SK-N-SH (cell line): ENCODE results near the gene DOC2A. TPM values are rescaled to one million over a fixed set of nuclear protein-coding genes. Genes with fewer than 3 reads are reported as not detected.

Experiments used
- CTCF ChIA-PET: fragments of 300-600, 350-600 bp; formaldehyde crosslinking; extraction: SDS; loops from one replicate; lab custom pipeline; 2021; lab: Yijun Ruan, JAX
- POLR2A ChIA-PET: fragments of 350-600 bp; sonication (Branson Sonifier 250); formaldehyde crosslinking; extraction: SDS; loops from one replicate; lab custom pipeline; 2020; ENCODE audit warnings: antibody characterized with exemption, inconsistent platforms; lab: Yijun Ruan, JAX
- DNase-seq: peaks from one replicate; pipeline ENCODE4 v3.0.0; 2012
- H2AFZ ChIP-seq: fragments of 200-600 bp; sonication (generic); 2 replicates; pipeline ENCODE4 v1.8.1; 2016; ENCODE audit warnings: antibody characterized with exemption, mild to moderate bottlenecking, low read depth
- H3F3A ChIP-seq: fragments of 200-600 bp; sonication (generic); replicated peaks from 2 replicates; pipeline ENCODE3; 2016; ENCODE audit warnings: antibody characterized with exemption, mild to moderate bottlenecking; ENCODE audit not compliant: insufficient read depth
- H3K27ac ChIP-seq, 2 experiments: fragments of 200-500 bp in 1 of 2; fragments of 200-600 bp in 1 of 2; sonication (Bioruptor generic) in 1 of 2; sonication (generic), shearing (Covaris generic) in 1 of 2; 2 replicates each; pipeline versions ENCODE4 v1.5.1 to v1.6.1; 2014 to 2016; ENCODE audit warnings: low read depth in 2 of 2, inconsistent platforms in 1 of 2, low read length in 1 of 2, mild to moderate bottlenecking in 1 of 2, mixed read lengths in 1 of 2
- H3K27me3 ChIP-seq: fragments of 200-600 bp; sonication (generic), shearing (Covaris generic); 2 replicates; pipeline ENCODE4 v1.6.1; 2016; ENCODE audit warnings: mixed run types; ENCODE audit not compliant: insufficient read depth
- H3K36me3 ChIP-seq, 2 experiments: fragments of 200-500 bp in 1 of 2; fragments of 200-600 bp in 1 of 2; sonication (Bioruptor generic) in 1 of 2; sonication (generic) in 1 of 2; replicated peaks in 1 of 2; 2 replicates each; pipeline versions ENCODE3 to v1.5.1; 2014 to 2016; ENCODE audit warnings: low read length in 1 of 2, mild to moderate bottlenecking in 1 of 2; ENCODE audit not compliant: insufficient read depth in 2 of 2, control insufficient read depth in 1 of 2
- H3K4me1 ChIP-seq, 2 experiments: fragments of 200-500 bp in 1 of 2; fragments of 200-600 bp in 1 of 2; sonication (Bioruptor generic) in 1 of 2; sonication (generic), shearing (Covaris generic) in 1 of 2; 2 replicates each; pipeline versions ENCODE4 v1.5.1 to v1.6.1; 2014 to 2016; ENCODE audit warnings: low read depth in 1 of 2, low read length in 1 of 2, mixed run types in 1 of 2; ENCODE audit not compliant: insufficient read depth in 2 of 2, control insufficient read depth in 1 of 2
- H3K4me2 ChIP-seq: fragments of 200-600 bp; sonication (generic), shearing (Covaris generic); 2 replicates; pipeline ENCODE4 v1.6.1; 2017; ENCODE audit warnings: mixed run types
- H3K4me3 ChIP-seq, 2 experiments: fragments of 200-500 bp in 1 of 2; fragments of 200-600 bp in 1 of 2; sonication (Bioruptor generic) in 1 of 2; sonication (generic), shearing (Covaris generic) in 1 of 2; 2 replicates each; pipeline versions ENCODE4 v1.5.1 to v1.8.1; 2014 to 2016; ENCODE audit warnings: low read depth in 2 of 2, inconsistent platforms in 1 of 2, low read length in 1 of 2, mild to moderate bottlenecking in 1 of 2, mixed read lengths in 1 of 2, moderate library complexity in 1 of 2
- H3K79me2 ChIP-seq: fragments of 200-600 bp; sonication (generic); 2 replicates; pipeline ENCODE4 v1.8.1; 2017; ENCODE audit warnings: mild to moderate bottlenecking; ENCODE audit not compliant: insufficient read depth
- H3K9ac ChIP-seq: fragments of 200-600 bp; sonication (generic); 2 replicates; pipeline ENCODE4 v1.6.1; 2017; ENCODE audit warnings: mixed run types
- H3K9me2 ChIP-seq: fragments of 200-600 bp; sonication (generic); 2 replicates; pipeline ENCODE4 v1.6.1; 2017; ENCODE audit warnings: mixed run types
- H3K9me3 ChIP-seq: fragments of 200-600 bp; sonication (generic); 2 replicates; pipeline ENCODE4 v1.6.1; 2017; ENCODE audit warnings: mixed run types, mild to moderate bottlenecking, moderate library complexity
- H4K20me1 ChIP-seq: fragments of 200-600 bp; sonication (generic); 2 replicates; pipeline ENCODE4 v1.6.1; 2017; ENCODE audit warnings: mild to moderate bottlenecking, mixed run types; ENCODE audit not compliant: insufficient read depth
- CHD2 ChIP-seq: fragments of 150-350 bp; IDR thresholded peaks from 2 replicates; pipeline ENCODE4 v1.6.1; 2018; ENCODE audit warnings: low read length; ENCODE audit not compliant: partially characterized antibody
- ELF1 ChIP-seq: IDR thresholded peaks from 2 replicates; pipeline ENCODE4 v1.4.0; 2012
- EZH2phosphoT487 ChIP-seq: fragments of 200-600 bp; sonication (generic); IDR thresholded peaks from 2 replicates; pipeline ENCODE4 v1.6.1; 2017; ENCODE audit warnings: low read depth, mixed run types, mild to moderate bottlenecking, antibody characterized with exemption, moderate library complexity, borderline replicate concordance
- FOXM1 ChIP-seq: IDR thresholded peaks from 2 replicates; pipeline ENCODE4 v1.4.0; 2012; ENCODE audit warnings: low read depth, mild to moderate bottlenecking
- GABPA ChIP-seq: IDR thresholded peaks from 2 replicates; pipeline ENCODE4 v1.4.0; 2012; ENCODE audit warnings: low read depth, mild to moderate bottlenecking
- MXI1 ChIP-seq: IDR thresholded peaks from 2 replicates; pipeline ENCODE4 v1.6.1; 2012; ENCODE audit warnings: mild to moderate bottlenecking, low read depth, low read length, improper control_type of control experiment
- RAD21 ChIP-seq: IDR thresholded peaks from 2 replicates; pipeline ENCODE4 v1.6.1; 2012; ENCODE audit warnings: mild to moderate bottlenecking, low read length
- REST ChIP-seq: IDR thresholded peaks from 2 replicates; pipeline ENCODE4 v1.6.1; 2012; ENCODE audit warnings: mild to moderate bottlenecking, low read depth, low read length, moderate library complexity
- RFX5 ChIP-seq: IDR thresholded peaks from 2 replicates; pipeline ENCODE4 v1.6.1; 2012; ENCODE audit warnings: mild to moderate bottlenecking, improper control_type of control experiment, low read length
- SIN3A ChIP-seq: IDR thresholded peaks from 2 replicates; pipeline ENCODE4 v1.6.1; 2012; ENCODE audit warnings: low read depth, mild to moderate bottlenecking, low read length, moderate library complexity, borderline replicate concordance
- SMC3 ChIP-seq: IDR thresholded peaks from 2 replicates; pipeline ENCODE4 v1.6.1; 2012; ENCODE audit warnings: low read depth, low read length, improper control_type of control experiment
- TAF1 ChIP-seq: IDR thresholded peaks from 2 replicates; pipeline ENCODE4 v1.6.1; 2012; ENCODE audit warnings: low read depth, mild to moderate bottlenecking, low read length, moderate library complexity, borderline replicate concordance
- WGBS: methylation state at CpG from one replicate; pipeline ENCODE4 v1.1.6; 2017; ENCODE audit warnings: low lambda C conversion rate; 5-methylcytosine and 5-hydroxymethylcytosine counted together
- polyA plus RNA-seq, 3 experiments: library from polyadenylated mRNA; depleted of rRNA; stranded (reverse); fragments of >200 nt; gene quantifications; 2 replicates each; pipeline ENCODE4 v1.2.3, GENCODE V29; 2012
- TF ChIP-seq, protein P1 (sequence below): fragments of 150-350 bp; IDR thresholded peaks from 2 replicates; pipeline ENCODE4 v1.6.1; 2017; ENCODE audit warnings: antibody characterized with exemption, low read length, low read depth, borderline replicate concordance
- TF ChIP-seq, protein P2 (sequence below): fragments of 200-600 bp; sonication (generic); IDR thresholded peaks from 2 replicates; pipeline ENCODE4 v1.6.1; 2017; ENCODE audit warnings: antibody characterized with exemption, mild to moderate bottlenecking, moderate library complexity

DOC2A gene
- polyA plus RNA-seq, 1 of the 3 experiments (the other 2 are of a cell fraction): 10.4 TPM

GRCh38 chr16:30032083-30032819, 21.4 kb upstream of the DOC2A start:
- Histone ChIP-seq H3K9ac (no peak overlapping the region), H3K79me2 (no peaks in the 10 kb centered on the region), H3K9me3 (no peaks in the 10 kb centered on the region), H2AFZ (no peak overlapping the region), H3K4me1 (peaks cover 6 to 28% of the 10 kb centered on the region in 2 experiments; a peak in 2 of 4 replicates), H3K4me3 (no peak overlapping the region; a peak in 1 of 4 replicates), H3K9me2 (no peaks in the 10 kb centered on the region), H3K4me2 (0 out of 2 replicates have a peak overlapping the region, but pooled peaks have one; percentile 86), H4K20me1 (no peaks in the 10 kb centered on the region), H3K27ac (peak overlapping the region in 1 of 2 experiments; percentile 83; a peak in 1 of 4 replicates), H3K36me3 (no peaks in the 10 kb centered on the region), H3K27me3 (no peaks in the 10 kb centered on the region), H3F3A (no peaks in the 10 kb centered on the region)
- ChIA-PET CTCF (interaction anchor here (0.6 to 3.9 kb wide), 57 partner anchors 8 to 851 kb away, joined by 3 to 43 read pairs (median 5); partner anchors contain the start of genes ALDOA, ASPHD1, C16orf92 and CDIPT), POLR2A (interaction anchor here (1.0 to 2.3 kb wide), 7 partner anchors 9 to 133 kb away, joined by 3 to 12 read pairs (median 5); partner anchors contain the start of genes ALDOA, C16orf92, SEZ6L2 and TAOK2)
- peak; percentile 83 for DNase-seq
- WGBS: 22% methylated on average over 12 of the region's 12 CpGs
- TF ChIP-seq CHD2 (no peak), RFX5 (no peak), MXI1 (0 out of 2 replicates have a peak, but pooled peaks have one; percentile 20), RAD21 (peak; percentile 92), TAF1 (no peak), SIN3A (peak; percentile 39; the same call in 1 of the 2 replicates), SMC3 (peak; percentile 49)
- TF ChIP-seq, protein P1, sequence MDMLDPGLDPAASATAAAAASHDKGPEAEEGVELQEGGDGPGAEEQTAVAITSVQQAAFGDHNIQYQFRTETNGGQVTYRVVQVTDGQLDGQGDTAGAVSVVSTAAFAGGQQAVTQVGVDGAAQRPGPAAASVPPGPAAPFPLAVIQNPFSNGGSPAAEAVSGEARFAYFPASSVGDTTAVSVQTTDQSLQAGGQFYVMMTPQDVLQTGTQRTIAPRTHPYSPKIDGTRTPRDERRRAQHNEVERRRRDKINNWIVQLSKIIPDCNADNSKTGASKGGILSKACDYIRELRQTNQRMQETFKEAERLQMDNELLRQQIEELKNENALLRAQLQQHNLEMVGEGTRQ: no peak
- TF ChIP-seq, protein P2, sequence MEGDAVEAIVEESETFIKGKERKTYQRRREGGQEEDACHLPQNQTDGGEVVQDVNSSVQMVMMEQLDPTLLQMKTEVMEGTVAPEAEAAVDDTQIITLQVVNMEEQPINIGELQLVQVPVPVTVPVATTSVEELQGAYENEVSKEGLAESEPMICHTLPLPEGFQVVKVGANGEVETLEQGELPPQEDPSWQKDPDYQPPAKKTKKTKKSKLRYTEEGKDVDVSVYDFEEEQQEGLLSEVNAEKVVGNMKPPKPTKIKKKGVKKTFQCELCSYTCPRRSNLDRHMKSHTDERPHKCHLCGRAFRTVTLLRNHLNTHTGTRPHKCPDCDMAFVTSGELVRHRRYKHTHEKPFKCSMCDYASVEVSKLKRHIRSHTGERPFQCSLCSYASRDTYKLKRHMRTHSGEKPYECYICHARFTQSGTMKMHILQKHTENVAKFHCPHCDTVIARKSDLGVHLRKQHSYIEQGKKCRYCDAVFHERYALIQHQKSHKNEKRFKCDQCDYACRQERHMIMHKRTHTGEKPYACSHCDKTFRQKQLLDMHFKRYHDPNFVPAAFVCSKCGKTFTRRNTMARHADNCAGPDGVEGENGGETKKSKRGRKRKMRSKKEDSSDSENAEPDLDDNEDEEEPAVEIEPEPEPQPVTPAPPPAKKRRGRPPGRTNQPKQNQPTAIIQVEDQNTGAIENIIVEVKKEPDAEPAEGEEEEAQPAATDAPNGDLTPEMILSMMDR: peak; percentile 90

DNA sequence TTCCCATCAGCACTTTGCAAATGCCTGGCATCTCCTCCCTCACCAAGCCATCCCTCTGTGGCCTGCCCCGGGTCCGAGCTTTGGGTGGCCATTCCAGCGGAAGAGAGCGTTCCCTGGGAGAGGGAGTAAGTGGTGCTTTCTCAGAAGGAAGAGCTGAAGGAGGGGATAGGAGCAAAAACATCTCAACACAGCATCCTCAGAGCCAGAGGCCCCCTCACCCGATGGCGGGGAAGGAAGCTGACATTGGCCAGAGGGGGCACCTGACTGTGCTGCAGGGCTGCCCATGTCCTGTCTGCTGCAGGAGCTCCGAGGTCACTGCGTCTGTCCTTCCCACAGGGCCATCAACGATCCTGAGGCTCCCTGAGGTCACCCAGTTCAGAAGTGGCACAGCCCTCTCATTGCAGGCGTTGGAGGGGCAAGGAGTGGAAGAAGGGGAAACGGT, 20.7 kb upstream of the DOC2A start:
- Histone ChIP-seq H3K4me2 (peak overlapping the region; percentile 86), H3K4me3 (peak overlapping the region; percentile 44 to 51; a peak in 3 of 4 replicates)
- POLR2A ChIA-PET: interaction anchor here (1.1 to 2.3 kb wide), 6 partner anchors 8 to 152 kb away, joined by 3 to 12 read pairs (median 5); partner anchors contain the start of genes ALDOA, C16orf92, CORO1A and SEZ6L2

More for the DNA sequence above, 20.7 kb upstream of the DOC2A start:
- H3K36me3 ChIP-seq: no peaks in the 10 kb centered on the region
- peak overlapping the region; percentile 19; the same call in 1 of the 2 replicates for H3K9ac ChIP-seq
- no peaks in the 10 kb centered on the region for H3K79me2 ChIP-seq
- CTCF ChIA-PET: interaction anchor here (0.6 to 3.9 kb wide), 47 partner anchors 9 to 850 kb away, joined by 3 to 43 read pairs (median 5); partner anchors contain the start of genes ALDOA, ASPHD1, C16orf92 and CDIPT
- H3K27me3 ChIP-seq: no peaks in the 10 kb centered on the region
- no peaks in the 10 kb centered on the region for H3K9me2 ChIP-seq
- peaks cover 6 to 28% of the 10 kb centered on the region in 2 experiments; a peak in 2 of 4 replicates for H3K4me1 ChIP-seq
- peak overlapping the region; percentile 69; the same call in 1 of the 2 replicates for H2AFZ ChIP-seq
- TF ChIP-seq SMC3 (no peak), FOXM1 (no peak), GABPA (no peak), ELF1 (no peak), EZH2phosphoT487 (no peak), REST (no peak)
- H3F3A ChIP-seq: no peaks in the 10 kb centered on the region
- no peaks in the 10 kb centered on the region for H4K20me1 ChIP-seq
- no peaks in the 10 kb centered on the region for H3K9me3 ChIP-seq
- WGBS: 41% methylated on average over 9 of the region's 11 CpGs
- peak overlapping the region in 1 of 2 experiments; percentile 83; a peak in 2 of 4 replicates for H3K27ac ChIP-seq
- DNase-seq: no peak
